NCI-H82 (cell line): ENCODE data around the gene ZNF563.
"Not testable (repeated sequence)": the region's sequence is repeated elsewhere in the genome, so short reads cannot be mapped to it uniquely, and the experiment has no call there.

Experiments used
- DNase-seq: peaks from one replicate; lab custom pipeline; 2025; lab: John Stamatoyannopoulos, UW

The ZNF563 gene

GRCh38 chr19:12333162-12334159 is at the start of gene ZNF563:
TSS of gene ZNF563 (minus strand) at chr19:12333633. CDS start at chr19:12333482, 151 bp downstream.
- peak; percentile 95 for DNase-seq

- DNase-seq = no peak
These were observed 47.0 kb upstream of the ZNF563 start for GRCh38 chr19:12380444-12380737.

GRCh38 chr19:12379732-12380443 is 46.5 kb upstream of the ZNF563 start:
- no peak for DNase-seq

- no peak for DNase-seq
These were observed 40.6 kb upstream of the ZNF563 start for GRCh38 chr19:12374026-12374425.

GRCh38 chr19:12365236-12366162 is 32.1 kb upstream of the ZNF563 start, which contains the start of gene ZNF442:
TSS of gene ZNF442 (minus strand) at chr19:12365683. CDS start at chr19:12363631, 2,052 bp downstream.
- DNase-seq = peak; percentile 93

- no peak for DNase-seq
These were observed 31.2 kb upstream of the ZNF563 start for GRCh38 chr19:12364391-12365235.

- not testable (repeated sequence) for DNase-seq
These were observed 28.8 kb upstream of the ZNF563 start for GRCh38 chr19:12362236-12362635.

- DNase-seq = no peak
These were observed 19.9 kb upstream of the ZNF563 start for GRCh38 chr19:12353375-12353774.

- no peak for DNase-seq
These were observed 17.4 kb upstream of the ZNF563 start for GRCh38 chr19:12350890-12351197.

GRCh38 chr19:12350185-12350889 is 16.9 kb upstream of the ZNF563 start:
- DNase-seq = no peak

GRCh38 chr19:12346896-12347295 is 13.5 kb upstream of the ZNF563 start:
- peak; percentile 12 for DNase-seq

GRCh38 chr19:12345197-12345596 is 11.8 kb upstream of the ZNF563 start:
- DNase-seq = no peak

GRCh38 chr19:12331211-12331941 is 2.1 kb downstream of the ZNF563 start:
- no peak for DNase-seq

GRCh38 chr19:12330340-12330739 is 3.1 kb downstream of the ZNF563 start:
- DNase-seq = no peak

- DNase-seq = no peak
These were observed 7.7 kb downstream of the ZNF563 start for GRCh38 chr19:12325690-12326089.

- no peak for DNase-seq
These were observed 14.5 kb downstream of the ZNF563 start for GRCh38 chr19:12318782-12319413.

- no peak for DNase-seq
These were observed 18.9 kb downstream of the ZNF563 start for GRCh38 chr19:12314553-12314952.

- not testable (repeated sequence) for DNase-seq
These were observed 24.5 kb downstream of the ZNF563 start for GRCh38 chr19:12308891-12309290.

- no peak for DNase-seq
These were observed 38.2 kb downstream of the ZNF563 start for GRCh38 chr19:12295191-12295590.
